H9 (cell line): Measurements from ENCODE around the gene UBXN11. TPM values are rescaled to one million over a fixed set of nuclear protein-coding genes. Genes with fewer than 3 reads are reported as not detected.

Experiments used
- DNase-seq: peaks from one replicate; pipeline ENCODE4 v3.0.0-alpha.2; 2017
- H2AFZ ChIP-seq: one replicate; pipeline ENCODE4 v1.6.1; 2013; ENCODE audit warnings: mild to moderate bottlenecking, low read length, control low read depth, moderate library complexity
- H2AK5ac ChIP-seq: 2 replicates; pipeline ENCODE4 v1.6.1; 2013; ENCODE audit warnings: low read length, control low read depth, mixed read lengths; ENCODE audit not compliant: insufficient read length
- H2BK120ac ChIP-seq: one replicate; pipeline ENCODE4 v1.6.1; 2013; ENCODE audit warnings: low read depth, mild to moderate bottlenecking, low read length, control low read depth, inconsistent platforms; ENCODE audit not compliant: poor library complexity, severe bottlenecking
- H2BK12ac ChIP-seq: 2 replicates; pipeline ENCODE4 v1.6.1; 2013; ENCODE audit warnings: low read length, control low read depth, mixed read lengths, low read depth; ENCODE audit not compliant: insufficient read length
- H2BK15ac ChIP-seq: 2 replicates; pipeline ENCODE4 v1.6.1; 2013; ENCODE audit warnings: low read depth, low read length, control low read depth
- H2BK20ac ChIP-seq: one replicate; pipeline ENCODE4 v1.6.1; 2013; ENCODE audit warnings: low read depth, mild to moderate bottlenecking, low read length, control low read depth, inconsistent platforms; ENCODE audit not compliant: poor library complexity, severe bottlenecking
- H2BK5ac ChIP-seq: 2 replicates; pipeline ENCODE4 v1.6.1; 2013; ENCODE audit warnings: low read length, control low read depth, mixed read lengths; ENCODE audit not compliant: insufficient read length
- H3K14ac ChIP-seq: 2 replicates; pipeline ENCODE4 v1.6.1; 2013; ENCODE audit warnings: low read length, control low read depth; ENCODE audit not compliant: insufficient read depth
- H3K18ac ChIP-seq: 2 replicates; pipeline ENCODE4 v1.6.1; 2013; ENCODE audit warnings: low read depth, mild to moderate bottlenecking, mixed read lengths, low read length, control low read depth; ENCODE audit not compliant: insufficient read length
- H3K23ac ChIP-seq: 2 replicates; pipeline ENCODE4 v1.6.1; 2013; ENCODE audit warnings: low read length, control low read depth, mixed read lengths, low read depth; ENCODE audit not compliant: insufficient read length
- H3K23me2 ChIP-seq: 2 replicates; pipeline ENCODE4 v1.6.1; 2013; ENCODE audit warnings: low read depth, mild to moderate bottlenecking, mixed read lengths, low read length, control low read depth; ENCODE audit not compliant: insufficient read length, poor library complexity, severe bottlenecking
- H3K27ac ChIP-seq: 2 replicates; pipeline ENCODE4 v1.5.1; 2013; ENCODE audit warnings: low read length, control low read depth, mixed read lengths, low read depth; ENCODE audit not compliant: insufficient read length
- H3K27me3 ChIP-seq: 2 replicates; pipeline ENCODE4 v1.6.1; 2013; ENCODE audit warnings: low read length, control low read depth, inconsistent platforms; ENCODE audit not compliant: insufficient read depth
- H3K4ac ChIP-seq: 2 replicates; pipeline ENCODE4 v1.6.1; 2013; ENCODE audit warnings: low read depth, mild to moderate bottlenecking, control low read depth, inconsistent platforms, low read length, moderate library complexity
- H3K4me1 ChIP-seq: 2 replicates; pipeline ENCODE4 v1.6.1; 2013; ENCODE audit warnings: low read length, control low read depth, inconsistent platforms; ENCODE audit not compliant: insufficient read depth
- H3K4me2 ChIP-seq: 2 replicates; pipeline ENCODE4 v1.6.1; 2013; ENCODE audit warnings: low read length, control low read depth, mixed read lengths; ENCODE audit not compliant: insufficient read length, insufficient read depth
- H3K56ac ChIP-seq: 2 replicates; pipeline ENCODE4 v1.6.1; 2013; ENCODE audit warnings: low read depth, mild to moderate bottlenecking, mixed read lengths, low read length, control low read depth; ENCODE audit not compliant: insufficient read length
- H3K79me1 ChIP-seq: 2 replicates; pipeline ENCODE4 v1.6.1; 2013; ENCODE audit warnings: low read depth, mild to moderate bottlenecking, moderate library complexity, low read length, control low read depth, inconsistent platforms; ENCODE audit not compliant: insufficient read depth, poor library complexity, severe bottlenecking
- H3K79me2 ChIP-seq: 2 replicates; pipeline ENCODE4 v1.6.1; 2013; ENCODE audit warnings: low read length, control low read depth, inconsistent platforms; ENCODE audit not compliant: insufficient read depth
- H3K9ac ChIP-seq: 2 replicates; pipeline ENCODE4 v1.6.1; 2013; ENCODE audit warnings: low read length, control low read depth, mixed read lengths; ENCODE audit not compliant: insufficient read length; ENCODE audit errors: extremely low read depth
- H3K9me3 ChIP-seq: one replicate; pipeline ENCODE4 v1.6.1; 2013; ENCODE audit warnings: low read depth, low read length, inconsistent platforms; ENCODE audit not compliant: control insufficient read depth
- H3T11ph ChIP-seq: one replicate; pipeline ENCODE4 v1.6.1; 2013; ENCODE audit warnings: mild to moderate bottlenecking, low read length, control low read depth, inconsistent platforms
- H4K20me1 ChIP-seq: one replicate; pipeline ENCODE4 v1.6.1; 2013; ENCODE audit not compliant: control insufficient read depth, insufficient read length, insufficient read depth
- H4K5ac ChIP-seq: 2 replicates; pipeline ENCODE4 v1.6.1; 2013; ENCODE audit warnings: low read depth, mild to moderate bottlenecking, mixed read lengths, low read length, control low read depth; ENCODE audit not compliant: insufficient read length
- H4K8ac ChIP-seq: replicated peaks from 2 replicates; pipeline ENCODE4 v1.6.1; 2013; ENCODE audit warnings: low read length, control low read depth, mixed read lengths, low read depth; ENCODE audit not compliant: insufficient read length
- H4K91ac ChIP-seq: 2 replicates; pipeline ENCODE4 v1.6.1; 2013; ENCODE audit warnings: low read depth, mild to moderate bottlenecking, moderate library complexity, mixed read lengths, low read length, control low read depth; ENCODE audit not compliant: insufficient read length
- H3K27ac Mint-ChIP-seq, 3 experiments: 2 replicates in 2 of 3; 3 replicates in 1 of 3; pipeline ENCODE4 v1.8.0; 2020 to 2021; ENCODE audit warnings: mixed read lengths in 3 of 3, mild to moderate bottlenecking in 1 of 3, moderate library complexity in 1 of 3
- H3K27me3 Mint-ChIP-seq: 2 replicates; pipeline ENCODE4 v1.8.0; 2021; ENCODE audit warnings: low read depth, mild to moderate bottlenecking, moderate library complexity, mixed read lengths
- H3K36me3 Mint-ChIP-seq, 3 experiments: 2 replicates in 2 of 3; 3 replicates in 1 of 3; pipeline ENCODE4 v1.8.0; 2020 to 2021; ENCODE audit warnings: low read depth in 3 of 3, mixed read lengths in 3 of 3; ENCODE audit not compliant: insufficient read depth in 1 of 3
- H3K4me1 Mint-ChIP-seq, 2 experiments: 2 replicates each; pipeline ENCODE4 v1.8.0; 2020; ENCODE audit warnings: mixed read lengths in 2 of 2
- H3K4me3 Mint-ChIP-seq, 2 experiments: 2 replicates in 1 of 2; 3 replicates in 1 of 2; pipeline ENCODE4 v1.8.0; 2020 to 2021; ENCODE audit warnings: mild to moderate bottlenecking in 2 of 2, mixed read lengths in 2 of 2, moderate library complexity in 1 of 2
- H3K9me3 Mint-ChIP-seq, 2 experiments: 2 replicates in 1 of 2; 3 replicates in 1 of 2; pipeline ENCODE4 v1.8.0; 2020; ENCODE audit warnings: mild to moderate bottlenecking in 2 of 2, mixed read lengths in 2 of 2, moderate library complexity in 1 of 2
- CTCF ChIP-seq: fragments of 200-600 bp; sonication (generic); conservative IDR thresholded peaks from 3 replicates; pipeline ENCODE4 v1.8.0; 2021; ENCODE audit warnings: antibody characterized with exemption, mild to moderate bottlenecking
- WGBS: extraction: QIAGEN DNeasy Blood & Tissue Kit; methylation state at CpG from one replicate; pipeline ENCODE4 v1.1.7; 2013; ENCODE audit warnings: missing lambda C conversion rate, low lambda C conversion rate, mixed read lengths; ENCODE audit not compliant: insufficient read length; ENCODE audit errors: extremely low coverage; 5-methylcytosine and 5-hydroxymethylcytosine counted together
- total RNA-seq: library from RNA; stranded (reverse); gene quantifications from 2 replicates; pipeline ENCODE4 v1.2.1, GENCODE V29; 2021

Gene UBXN11
- total RNA-seq, 1 experiment from 2014 or later = 13.7 TPM

- Histone ChIP-seq H3K27me3 (no peaks in the 10 kb centered on the region), H4K5ac (no peak within 1 kb of the TSS), H2BK15ac (no peak within 1 kb of the TSS), H3K4me2 (no peak within 1 kb of the TSS), H3K79me2 (no peaks in the 10 kb centered on the region), H2BK5ac (no peak within 1 kb of the TSS), H3K14ac (no peak within 1 kb of the TSS; the same call in 1 of the 2 replicates), H3K23ac (no peak within 1 kb of the TSS), H3K56ac (no peak within 1 kb of the TSS), H2BK120ac (no peak within 1 kb of the TSS), H3K23me2 (no peaks in the 10 kb centered on the region), H2AFZ (no peak within 1 kb of the TSS), H3K4me1 (peaks cover 5% of the 10 kb centered on the region), H3K27ac (no peak within 1 kb of the TSS), H4K20me1 (no peaks in the 10 kb centered on the region), H4K91ac (no peak within 1 kb of the TSS), H2BK12ac (no peak within 1 kb of the TSS), H3K9ac (no peak within 1 kb of the TSS), H3K18ac (no peak within 1 kb of the TSS), H2AK5ac (no peak within 1 kb of the TSS), H3K9me3 (no peaks in the 10 kb centered on the region), H2BK20ac (no peak within 1 kb of the TSS), H3K79me1 (no peaks in the 10 kb centered on the region), H3K4ac (no peak within 1 kb of the TSS), H3T11ph (no peak within 1 kb of the TSS), H4K8ac (no peak within 1 kb of the TSS)
- no peak for DNase-seq
- Mint-ChIP-seq H3K36me3 (no peaks in the 10 kb centered on the region), H3K27me3 (peaks cover 11% of the 10 kb centered on the region), H3K27ac (no peak within 1 kb of the TSS; a peak in 1 of 7 replicates), H3K9me3 (no peaks in the 10 kb centered on the region), H3K4me3 (no peak within 1 kb of the TSS; a peak in 1 of 5 replicates), H3K4me1 (peaks cover 43 to 56% of the 10 kb centered on the region in 2 experiments)
- TF ChIP-seq CTCF = no peak
- no CpG with 5 or more reads among the region's 21 CpGs for WGBS
Observed at GRCh38 chr1:26353976-26354820, 47.8 kb upstream of the UBXN11 start, which contains the start of gene CRYBG2. TSS of gene CRYBG2 (minus strand) at chr1:26354130. CDS start at chr1:26346657, 7,473 bp downstream.
